ENCODE data around the gene CBL. TPM values are rescaled to one million over a fixed set of nuclear protein-coding genes. Genes with fewer than 3 reads are reported as not detected.

CBL gene
- total and polyA plus RNA-seq, 12 donors = 2.7 to 15.6 (median 8.2) TPM

- WGBS, 2 donors = 85 to 86% methylated on average over 9 of the region's 9 CpGs
Observed at GRCh38 chr11:119336744-119337469, 130.8 kb downstream of the CBL start.

GRCh38 chr11:119337581-119338317 is 131.6 kb downstream of the CBL start:
- no peak for DNase-seq
- intact Hi-C loops (cut with DNase I) = loop anchor here in 3 of 10 donors (5.0 to 10.0 kb wide), 2 partner anchors 35 to 133 kb away; partner anchors contain the start of gene CBL (in 1 of the 3)
- Histone ChIP-seq H3K4me1 (peaks cover 22 to 70% (median 56%) of the 10 kb centered on the region in 9 donors), H3K36me3 (peaks cover 0 to 23% (median 8%) of the 10 kb centered on the region in 9 donors), H3K27me3 (peaks cover 0 to 38% (median 0%) of the 10 kb centered on the region in 7 donors), H3K4me3 (peak overlapping the region in 1 of 10 donors; percentile 61), H3K9me3 (no peaks in the 10 kb centered on the region), H3K27ac (peak overlapping the region in 5 of 10 donors; percentile 10 to 100 (median 98))
- TF ChIP-seq, protein P1, sequence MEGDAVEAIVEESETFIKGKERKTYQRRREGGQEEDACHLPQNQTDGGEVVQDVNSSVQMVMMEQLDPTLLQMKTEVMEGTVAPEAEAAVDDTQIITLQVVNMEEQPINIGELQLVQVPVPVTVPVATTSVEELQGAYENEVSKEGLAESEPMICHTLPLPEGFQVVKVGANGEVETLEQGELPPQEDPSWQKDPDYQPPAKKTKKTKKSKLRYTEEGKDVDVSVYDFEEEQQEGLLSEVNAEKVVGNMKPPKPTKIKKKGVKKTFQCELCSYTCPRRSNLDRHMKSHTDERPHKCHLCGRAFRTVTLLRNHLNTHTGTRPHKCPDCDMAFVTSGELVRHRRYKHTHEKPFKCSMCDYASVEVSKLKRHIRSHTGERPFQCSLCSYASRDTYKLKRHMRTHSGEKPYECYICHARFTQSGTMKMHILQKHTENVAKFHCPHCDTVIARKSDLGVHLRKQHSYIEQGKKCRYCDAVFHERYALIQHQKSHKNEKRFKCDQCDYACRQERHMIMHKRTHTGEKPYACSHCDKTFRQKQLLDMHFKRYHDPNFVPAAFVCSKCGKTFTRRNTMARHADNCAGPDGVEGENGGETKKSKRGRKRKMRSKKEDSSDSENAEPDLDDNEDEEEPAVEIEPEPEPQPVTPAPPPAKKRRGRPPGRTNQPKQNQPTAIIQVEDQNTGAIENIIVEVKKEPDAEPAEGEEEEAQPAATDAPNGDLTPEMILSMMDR (IDR thresholded peaks at IDR 0.05) = no peak
- ATAC-seq = no peak
- 43 to 45% methylated on average over 9 of the region's 9 CpGs for WGBS, 2 donors

More at GRCh38 chr11:119336744-119337469, 130.8 kb downstream of the CBL start:
- Histone ChIP-seq H3K27ac (no peak overlapping the region), H3K9me3 (no peaks in the 10 kb centered on the region), H3K4me1 (peaks cover 22 to 70% (median 56%) of the 10 kb centered on the region in 9 donors), H3K4me3 (no peak overlapping the region), H3K27me3 (peaks cover 0 to 34% (median 0%) of the 10 kb centered on the region in 7 donors), H3K36me3 (peaks cover 0 to 23% (median 8%) of the 10 kb centered on the region in 9 donors)
- TF ChIP-seq, protein P1 (IDR thresholded peaks at IDR 0.05) = no peak
- DNase-seq (no peak), ATAC-seq (no peak)
- intact Hi-C loops (cut with DNase I) = loop anchor here in 3 of 10 donors (5.0 to 10.0 kb wide), 2 partner anchors 35 to 132 kb away; partner anchors contain the start of gene CBL (in 1 of the 3)

GRCh38 chr11:119338318-119338890 is 132.3 kb downstream of the CBL start:
- H3K27me3 ChIP-seq = peaks cover 0 to 38% (median 0%) of the 10 kb centered on the region in 7 donors
- H3K27ac ChIP-seq = peak overlapping the region in 8 of 10 donors; percentile 10 to 100 (median 97)
- intact Hi-C loops (cut with DNase I) = loop anchor here in 3 of 10 donors (5.0 to 10.0 kb wide), 2 partner anchors 34 to 134 kb away; partner anchors contain the start of gene CBL (in 1 of the 3)
- ATAC-seq (peak in 4 of 8 donors; percentile 10 to 38 (median 34)), DNase-seq (peak in 1 of 2 donors; percentile 80)
- peak overlapping the region in 9 of 10 donors; percentile 61 to 91 (median 80) for H3K4me3 ChIP-seq
- H3K9me3 ChIP-seq = no peaks in the 10 kb centered on the region
- 8 to 11% methylated on average over 17 of the region's 17 CpGs for WGBS, 2 donors
- H3K36me3 ChIP-seq = peaks cover 0 to 23% (median 8%) of the 10 kb centered on the region in 9 donors
- TF ChIP-seq, protein P1 (IDR thresholded peaks at IDR 0.05) = peak; percentile 63 to 80 (median 76)
- H3K4me1 ChIP-seq = peaks cover 22 to 70% (median 56%) of the 10 kb centered on the region in 9 donors
